Stomach smooth muscle (tissue), 2 donors: ENCODE results near the gene SLC3A2.
"Not testable (repeated sequence)": the region's sequence is repeated elsewhere in the genome, so short reads cannot be mapped to it uniquely, and the experiment has no call there.

ENCODE experiments used
- H3K27ac ChIP-seq: one replicate; pipeline ENCODE4 v1.7.0; 2013; ENCODE audit warnings: mild to moderate bottlenecking, low read length, inconsistent platforms
- H3K27me3 ChIP-seq, 2 donors: one replicate each; pipeline ENCODE4 v1.7.0; 2013; ENCODE audit warnings: low read length in 2 of 2; ENCODE audit not compliant: insufficient read depth in 2 of 2, control insufficient read depth in 1 of 2
- H3K36me3 ChIP-seq, 2 donors: one replicate each; pipeline ENCODE4 v1.7.0; 2013; ENCODE audit warnings: low read length in 2 of 2; ENCODE audit not compliant: control insufficient read depth in 2 of 2, insufficient read depth in 2 of 2
- H3K4me1 ChIP-seq: one replicate; pipeline ENCODE4 v1.7.0; 2013; ENCODE audit warnings: low read length; ENCODE audit not compliant: control insufficient read depth, insufficient read depth
- H3K4me3 ChIP-seq, 2 donors: one replicate each; pipeline ENCODE4 v1.7.0; 2013; ENCODE audit warnings: low read length in 2 of 2
- H3K9ac ChIP-seq, 2 donors: one replicate each; pipeline ENCODE4 v1.7.0; 2013; ENCODE audit warnings: low read length in 2 of 2, mild to moderate bottlenecking in 1 of 2
- H3K9me3 ChIP-seq, 2 donors: one replicate each; pipeline ENCODE4 v1.7.0; 2013; ENCODE audit warnings: low read length in 2 of 2; ENCODE audit not compliant: control insufficient read depth in 2 of 2
- donor health status: healthy.
- donor health status: Pancreatic carcinoma.

SLC3A2 gene

GRCh38 chr11:62880803-62881578 is at the start of gene SLC3A2:
Gene SLC3A2 (plus strand): TSS chr11:62880896. CDS start chr11:62881024, 128 bp downstream.
- H3K4me3 ChIP-seq: peak within 1 kb of the TSS; percentile 98 to 100
- peaks cover 31% of the 10 kb centered on the region in 2 donors for H3K36me3 ChIP-seq
- peaks cover 39% of the 10 kb centered on the region for H3K4me1 ChIP-seq
- peak within 1 kb of the TSS; percentile 98 for H3K27ac ChIP-seq
- H3K9me3 ChIP-seq: no peaks in the 10 kb centered on the region
- H3K27me3 ChIP-seq: no peaks in the 10 kb centered on the region
- H3K9ac ChIP-seq: peak within 1 kb of the TSS; percentile 99 to 100

DNA sequence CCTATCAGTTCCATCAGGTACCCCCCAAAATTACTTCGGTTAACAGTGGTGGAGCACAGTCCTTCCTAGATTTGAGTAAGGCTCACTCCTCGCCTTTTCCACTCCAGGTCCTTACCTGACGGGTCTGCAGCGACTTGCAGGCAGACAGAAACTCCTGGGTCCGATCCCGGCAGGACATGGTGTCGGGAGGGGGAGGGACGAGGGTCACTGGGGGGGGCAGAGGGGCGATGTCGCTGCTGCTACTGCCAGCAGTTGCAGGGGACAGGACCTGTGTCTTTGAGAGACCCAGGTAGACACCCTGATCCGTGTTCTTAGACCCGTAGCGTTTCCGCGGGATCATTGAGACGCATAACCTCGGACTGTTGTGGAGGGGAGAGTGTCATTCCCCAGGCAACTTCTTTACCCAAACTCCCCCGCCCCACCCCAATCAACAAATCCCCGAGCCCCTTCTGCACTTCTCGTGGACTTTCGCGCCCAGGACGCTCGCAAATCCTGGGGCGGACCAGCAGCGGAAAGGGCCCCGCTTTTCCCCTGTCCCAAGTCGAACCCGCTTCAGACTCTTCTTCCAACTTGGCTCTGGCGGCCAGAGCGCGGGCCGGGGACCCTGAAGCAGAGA is 49.7 kb upstream of the SLC3A2 start:
- peaks cover 27 to 30% of the 10 kb centered on the region in 2 donors for H3K36me3 ChIP-seq
- peak overlapping the region; percentile 90 to 99 for H3K9ac ChIP-seq
- H3K4me1 ChIP-seq: peaks cover 21% of the 10 kb centered on the region
- peak overlapping the region; percentile 92 to 94 for H3K4me3 ChIP-seq
- no peaks in the 10 kb centered on the region for H3K9me3 ChIP-seq
- no peaks in the 10 kb centered on the region for H3K27me3 ChIP-seq
- H3K27ac ChIP-seq: peak overlapping the region; percentile 96

GRCh38 chr11:62831520-62832335 is 49.0 kb upstream of the SLC3A2 start, which contains the start of gene STX5:
Gene STX5 (minus strand): TSS chr11:62832051. CDS start chr11:62831243, 808 bp downstream.
- Histone ChIP-seq H3K4me1 (peaks cover 21% of the 10 kb centered on the region), H3K27me3 (no peaks in the 10 kb centered on the region), H3K36me3 (peaks cover 27 to 31% of the 10 kb centered on the region in 2 donors), H3K4me3 (peak within 1 kb of the TSS; percentile 92 to 94), H3K27ac (peak within 1 kb of the TSS; percentile 96), H3K9ac (peak within 1 kb of the TSS; percentile 96 to 99), H3K9me3 (no peaks in the 10 kb centered on the region)

GRCh38 chr11:62832336-62833234 is 48.1 kb upstream of the SLC3A2 start, which contains the start of gene TEX54:
Gene TEX54 (minus strand): TSS chr11:62832841.
- Histone ChIP-seq H3K9me3 (no peaks in the 10 kb centered on the region), H3K27ac (peak within 1 kb of the TSS; percentile 96), H3K9ac (peak within 1 kb of the TSS; percentile 96 to 99), H3K4me1 (peaks cover 21% of the 10 kb centered on the region), H3K4me3 (peak within 1 kb of the TSS; percentile 92 to 94), H3K27me3 (no peaks in the 10 kb centered on the region), H3K36me3 (peaks cover 19 to 23% of the 10 kb centered on the region in 2 donors)

DNA sequence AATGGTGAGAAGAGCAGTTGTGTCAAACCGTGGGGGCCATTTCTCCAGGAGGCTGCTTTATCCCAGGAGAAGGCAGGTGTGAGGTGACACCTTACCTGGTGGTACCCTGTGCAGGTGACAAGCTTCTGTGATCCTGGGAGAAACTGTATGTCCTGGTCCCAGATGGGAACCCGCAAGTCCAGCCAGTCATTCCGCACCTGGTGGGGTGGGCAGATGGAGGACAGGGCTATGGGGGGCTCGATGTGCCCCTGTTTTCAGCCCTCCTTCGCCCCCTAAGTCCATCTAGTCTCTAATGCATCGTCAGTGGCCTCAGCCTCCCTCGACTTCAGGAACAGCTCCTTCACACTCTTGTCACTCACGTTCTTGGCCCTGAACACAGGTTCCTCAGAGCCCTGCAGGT is 45.4 kb upstream of the SLC3A2 start:
- peaks cover 19 to 24% of the 10 kb centered on the region in 2 donors for H3K36me3 ChIP-seq
- H3K27ac ChIP-seq: no peak overlapping the region
- no peaks in the 10 kb centered on the region for H3K27me3 ChIP-seq
- H3K9ac ChIP-seq: no peak overlapping the region
- H3K4me1 ChIP-seq: peaks cover 29% of the 10 kb centered on the region
- H3K4me3 ChIP-seq: no peak overlapping the region
- no peaks in the 10 kb centered on the region for H3K9me3 ChIP-seq

GRCh38 chr11:62839050-62839945 is 41.4 kb upstream of the SLC3A2 start, which contains the start of gene WDR74:
Gene WDR74 (minus strand): TSS chr11:62839590. CDS start chr11:62839570, 20 bp downstream.
- no peaks in the 10 kb centered on the region for H3K9me3 ChIP-seq
- peak within 1 kb of the TSS; percentile 92 to 97 for H3K4me3 ChIP-seq
- no peaks in the 10 kb centered on the region for H3K27me3 ChIP-seq
- peak within 1 kb of the TSS; percentile 92 for H3K27ac ChIP-seq
- peaks cover 11 to 20% of the 10 kb centered on the region in 2 donors for H3K36me3 ChIP-seq
- H3K9ac ChIP-seq: peak within 1 kb of the TSS; percentile 80 to 83
- peaks cover 27% of the 10 kb centered on the region for H3K4me1 ChIP-seq

DNA sequence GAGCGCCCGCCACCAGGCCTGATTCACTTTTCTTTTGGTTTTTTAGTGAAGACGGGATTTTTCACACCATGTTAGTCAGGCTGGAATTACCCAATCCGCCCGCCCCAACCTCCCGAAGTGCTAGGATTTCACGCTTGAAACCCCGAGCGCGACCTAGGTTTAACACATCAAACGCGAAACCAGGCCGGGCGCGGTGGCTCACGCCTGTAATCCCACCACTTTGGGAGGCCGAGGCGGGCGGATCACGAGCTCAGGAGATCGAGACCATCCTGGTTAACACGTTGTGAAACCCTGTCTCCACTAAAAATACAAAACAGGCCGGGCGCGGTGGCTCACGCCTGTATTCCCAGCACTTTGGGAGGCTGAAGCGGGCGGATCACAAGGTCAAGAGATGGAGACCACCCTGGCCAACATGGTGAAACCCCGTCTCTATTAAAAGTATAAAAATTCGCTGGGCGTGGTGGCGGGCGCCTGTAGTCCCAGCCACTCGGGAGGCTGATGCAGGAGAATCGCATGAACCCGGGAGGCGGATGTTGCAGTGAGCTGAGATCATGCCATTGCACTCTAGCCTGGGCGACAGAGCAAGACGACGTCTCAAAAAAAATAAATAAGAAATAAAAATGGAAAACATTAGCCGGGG is 39.9 kb upstream of the SLC3A2 start:
- peak overlapping the region; percentile 92 to 97 for H3K4me3 ChIP-seq

GRCh38 chr11:62841361-62842170 is 39.1 kb upstream of the SLC3A2 start:
- Histone ChIP-seq H3K27me3 (no peaks in the 10 kb centered on the region), H3K27ac (peak overlapping the region; percentile 92), H3K9me3 (no peaks in the 10 kb centered on the region), H3K4me1 (peaks cover 27% of the 10 kb centered on the region), H3K9ac (peak overlapping the region; percentile 91 to 96), H3K36me3 (peaks cover 0 to 2% of the 10 kb centered on the region in 2 donors), H3K4me3 (peak overlapping the region; percentile 23 to 97)

More for the DNA sequence above, 39.9 kb upstream of the SLC3A2 start:
- H3K36me3 ChIP-seq, H3K9me3 ChIP-seq, H3K27me3 ChIP-seq: not testable (repeated sequence)
- H3K4me1 ChIP-seq: peaks cover 27% of the 10 kb centered on the region
- H3K27ac ChIP-seq: peak overlapping the region; percentile 92
- peak overlapping the region; percentile 80 to 83 for H3K9ac ChIP-seq
